ENCODE measurements around the gene LYZL1. TPM values are rescaled to one million over a fixed set of nuclear protein-coding genes. Genes with fewer than 3 reads are reported as not detected.
"Not testable (repeated sequence)": the region's sequence is repeated elsewhere in the genome, so short reads cannot be mapped to it uniquely, and the experiment has no call there.

Gene LYZL1
- total and polyA plus RNA-seq, 4 experiments from 2014 or later, result not detected

DNA sequence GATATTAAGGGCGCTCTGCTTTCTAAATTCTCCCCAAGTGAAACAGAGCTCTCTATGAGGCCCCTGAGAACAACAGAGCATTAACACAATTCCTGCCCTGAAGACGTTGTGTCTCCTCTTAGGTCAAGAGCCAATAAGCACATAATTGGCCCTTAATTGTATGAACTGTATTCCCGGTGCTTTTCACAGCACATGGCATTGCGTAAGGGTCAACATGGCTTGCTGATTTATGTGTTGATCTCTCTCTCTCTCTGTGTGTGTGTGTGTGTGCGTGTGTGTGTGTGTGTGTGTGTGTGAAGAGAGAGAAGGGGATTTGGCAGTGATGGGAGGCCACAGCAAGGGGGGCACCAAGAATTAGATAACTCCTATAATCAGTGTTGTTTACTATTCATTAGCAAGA, 40.5 kb downstream of the LYZL1 start:
- no peak overlapping the region for H3K27ac ChIP-seq (ENCODE audit: low read depth, low read length)
- POLR2A ChIA-PET (ENCODE audit: partially characterized antibody), result no interaction called here
- Mint-ChIP-seq H3K4me1 (no peaks in the 10 kb centered on the region), H3K9me3 (peaks cover 0 to 1% (median 0%) of the 10 kb centered on the region in 8 donors), H3K27me3 (peaks cover 14 to 23% of the 10 kb centered on the region in 2 donors), H3K36me3 (no peaks in the 10 kb centered on the region), H3K27ac (no peak overlapping the region), H3K4me3 (no peak overlapping the region)
- H3K9me3 ChIP-seq (ENCODE audit: control insufficient read depth in 1 of 2, low read length in 2 of 2), result no peaks in the 10 kb centered on the region
- H3K4me3 ChIP-seq (ENCODE audit: low read length in 2 of 2), result no peak overlapping the region
- no peaks in the 10 kb centered on the region for H3K36me3 ChIP-seq (ENCODE audit: insufficient read depth, low read length)
- H3K4me1 ChIP-seq (ENCODE audit: insufficient read depth, low read length), result no peaks in the 10 kb centered on the region
- no peak for DNase-seq
- intact Hi-C loops (cut with micrococcal nuclease), result no loop called here
- CTCF ChIA-PET (ENCODE audit: partially characterized antibody), result no interaction called here
- no peaks in the 10 kb centered on the region for H3K27me3 ChIP-seq (ENCODE audit: insufficient read depth, low read length)

DNA sequence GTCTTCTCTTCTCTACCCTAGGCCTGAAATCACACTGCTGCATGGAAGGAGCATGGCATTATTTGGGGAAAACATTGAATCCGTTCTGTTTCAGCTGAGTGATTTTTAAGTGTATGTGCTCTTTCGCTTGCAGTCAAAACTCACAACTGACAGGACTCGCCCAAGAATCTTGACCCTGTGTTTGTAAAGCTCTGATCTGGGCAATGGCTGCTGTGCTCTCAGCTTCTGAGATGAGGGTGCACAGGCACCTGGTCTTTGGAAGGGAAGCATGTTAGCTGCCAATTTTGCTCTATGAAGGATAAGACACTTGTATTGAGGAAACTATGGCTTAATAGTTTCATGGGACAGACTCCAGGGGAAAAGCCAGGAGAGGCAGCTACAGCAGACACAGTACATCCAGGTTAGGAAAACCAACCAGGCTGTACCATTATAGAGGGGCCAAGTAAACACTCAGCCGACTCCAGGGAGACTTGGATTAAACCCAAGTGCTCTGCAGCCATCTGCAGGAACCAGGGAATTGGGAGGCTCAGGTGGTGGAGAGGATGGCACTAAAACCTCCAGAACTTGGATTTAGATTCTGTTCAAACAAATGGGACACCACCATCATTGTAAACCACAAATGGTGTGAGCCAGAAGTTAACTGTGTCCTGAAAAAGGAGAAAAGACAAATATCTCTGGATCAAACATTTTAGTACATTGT, 43.3 kb downstream of the LYZL1 start:
- no peak overlapping the region for H3K27ac ChIP-seq (ENCODE audit: low read depth, low read length)
- POLR2A ChIA-PET (ENCODE audit: partially characterized antibody), result no interaction called here
- H3K4me3 ChIP-seq (ENCODE audit: low read length in 2 of 2), result no peak overlapping the region
- no peaks in the 10 kb centered on the region for H3K4me1 Mint-ChIP-seq
- H3K9me3 ChIP-seq (ENCODE audit: control insufficient read depth in 1 of 2, low read length in 2 of 2), result no peaks in the 10 kb centered on the region
- H3K36me3 ChIP-seq (ENCODE audit: insufficient read depth, low read length), result no peaks in the 10 kb centered on the region
- CTCF ChIA-PET (ENCODE audit: partially characterized antibody), result no interaction called here
- H3K27me3 ChIP-seq (ENCODE audit: insufficient read depth, low read length), result no peaks in the 10 kb centered on the region
- H3K4me1 ChIP-seq (ENCODE audit: insufficient read depth, low read length), result no peaks in the 10 kb centered on the region
- H3K36me3 Mint-ChIP-seq, result no peaks in the 10 kb centered on the region
- H3K4me3 Mint-ChIP-seq, result no peak overlapping the region
- intact Hi-C loops (cut with micrococcal nuclease), result no loop called here
- H3K27me3 Mint-ChIP-seq, result peaks cover 20 to 27% of the 10 kb centered on the region in 2 donors
- DNase-seq, result no peak
- H3K27ac Mint-ChIP-seq, result no peak overlapping the region
- peaks cover 0 to 11% (median 0%) of the 10 kb centered on the region in 8 donors for H3K9me3 Mint-ChIP-seq

DNA sequence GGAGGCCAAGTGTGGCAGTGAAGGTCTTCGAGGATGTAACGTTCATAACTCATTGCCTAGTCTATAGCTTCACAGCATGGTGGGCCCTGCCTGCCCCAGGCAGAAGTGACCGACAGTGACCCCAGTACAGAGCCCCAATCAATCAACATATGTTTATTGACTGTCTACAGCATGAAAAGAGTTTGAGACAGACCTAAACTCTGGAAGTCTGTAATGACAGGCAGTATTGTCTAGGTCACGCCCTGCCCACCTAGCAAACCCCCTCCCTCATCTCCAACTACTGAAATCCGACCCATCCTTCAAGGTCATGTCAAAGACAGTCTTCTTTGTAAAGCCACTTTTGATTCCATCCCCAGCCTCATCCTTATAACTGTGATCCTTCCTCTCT, 43.9 kb downstream of the LYZL1 start:
- DNase-seq, result no peak
- Histone ChIP-seq H3K27me3 (ENCODE audit: insufficient read depth, low read length) (no peaks in the 10 kb centered on the region), H3K27ac (ENCODE audit: low read depth, low read length) (no peak overlapping the region), H3K36me3 (ENCODE audit: insufficient read depth, low read length) (no peaks in the 10 kb centered on the region), H3K4me1 (ENCODE audit: insufficient read depth, low read length) (no peaks in the 10 kb centered on the region), H3K4me3 (ENCODE audit: low read length in 2 of 2) (no peak overlapping the region), H3K9me3 (ENCODE audit: control insufficient read depth in 1 of 2, low read length in 2 of 2) (no peaks in the 10 kb centered on the region)
- Mint-ChIP-seq H3K36me3 (no peaks in the 10 kb centered on the region), H3K4me3 (no peak overlapping the region), H3K9me3 (peaks cover 0 to 12% (median 0%) of the 10 kb centered on the region in 8 donors), H3K27ac (no peak overlapping the region), H3K27me3 (peaks cover 20 to 27% of the 10 kb centered on the region in 2 donors), H3K4me1 (no peaks in the 10 kb centered on the region)
- intact Hi-C loops (cut with micrococcal nuclease), result no loop called here
- ChIA-PET POLR2A (ENCODE audit: partially characterized antibody) (no interaction called here), CTCF (ENCODE audit: partially characterized antibody) (no interaction called here)

DNA sequence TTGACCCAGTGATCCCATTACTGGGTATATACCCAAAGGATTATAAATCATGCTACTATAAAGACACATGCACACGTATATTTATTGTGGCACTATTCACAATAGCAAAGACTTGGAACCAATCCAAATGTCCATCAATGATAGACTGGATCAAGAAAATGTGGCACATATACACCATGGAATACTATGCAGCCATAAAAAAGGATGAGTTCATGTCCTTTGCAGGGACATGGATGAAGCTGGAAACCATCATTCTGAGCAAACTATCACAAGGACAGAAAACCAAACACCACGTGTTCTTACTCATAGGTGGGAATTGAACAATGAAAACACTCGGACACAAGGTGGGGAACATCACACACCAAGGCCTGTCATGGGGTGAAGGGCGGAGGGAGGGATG, 48.7 kb downstream of the LYZL1 start:
- H3K9me3 ChIP-seq (ENCODE audit: control insufficient read depth in 1 of 2, low read length in 2 of 2); H3K4me1 ChIP-seq (ENCODE audit: insufficient read depth, low read length); H3K27me3 ChIP-seq (ENCODE audit: insufficient read depth, low read length); CTCF ChIA-PET (ENCODE audit: partially characterized antibody); H3K4me1 Mint-ChIP-seq; H3K27ac ChIP-seq (ENCODE audit: low read depth, low read length); H3K36me3 ChIP-seq (ENCODE audit: insufficient read depth, low read length); intact Hi-C loops (cut with micrococcal nuclease); H3K27ac Mint-ChIP-seq; POLR2A ChIA-PET (ENCODE audit: partially characterized antibody); DNase-seq; H3K4me3 ChIP-seq (ENCODE audit: low read length in 2 of 2); H3K4me3 Mint-ChIP-seq; H3K36me3 Mint-ChIP-seq: not testable (repeated sequence)
- peaks cover 0 to 12% (median 1%) of the 10 kb centered on the region in 8 donors for H3K9me3 Mint-ChIP-seq
- peaks cover 10 to 12% of the 10 kb centered on the region in 2 donors for H3K27me3 Mint-ChIP-seq

DNA sequence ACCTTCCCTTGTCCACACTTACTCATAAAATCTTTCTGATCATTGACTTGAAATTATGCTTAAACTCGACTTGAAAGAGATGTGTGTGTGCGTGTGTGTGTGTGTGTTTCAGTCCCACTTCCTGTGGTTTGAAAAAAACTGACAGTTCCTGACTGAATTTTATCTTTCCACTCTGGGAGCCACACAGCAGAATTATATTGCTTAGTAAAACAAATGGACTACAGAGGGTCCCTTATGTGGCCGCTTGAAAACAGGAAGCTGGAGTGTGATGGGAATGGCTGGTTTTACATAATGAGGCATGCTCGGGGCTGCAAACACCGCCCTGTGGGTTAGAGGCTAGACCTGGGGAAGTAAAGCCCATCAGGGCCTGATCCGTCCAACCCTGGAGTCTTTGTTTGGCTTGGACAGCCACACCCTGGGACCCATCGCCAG, 54.8 kb downstream of the LYZL1 start:
- Histone ChIP-seq H3K4me3 (ENCODE audit: low read length in 2 of 2) (no peak overlapping the region), H3K36me3 (ENCODE audit: insufficient read depth, low read length) (no peaks in the 10 kb centered on the region), H3K9me3 (ENCODE audit: control insufficient read depth in 1 of 2, low read length in 2 of 2) (no peaks in the 10 kb centered on the region), H3K4me1 (ENCODE audit: insufficient read depth, low read length) (no peaks in the 10 kb centered on the region), H3K27me3 (ENCODE audit: insufficient read depth, low read length) (no peaks in the 10 kb centered on the region), H3K27ac (ENCODE audit: low read depth, low read length) (no peak overlapping the region)
- no peaks in the 10 kb centered on the region for H3K36me3 Mint-ChIP-seq
- POLR2A ChIA-PET (ENCODE audit: partially characterized antibody), result no interaction called here
- H3K27me3 Mint-ChIP-seq, result peaks cover 6 to 16% of the 10 kb centered on the region in 2 donors
- intact Hi-C loops (cut with micrococcal nuclease), result no loop called here
- no peak for DNase-seq
- peaks cover 0 to 9% (median 3%) of the 10 kb centered on the region in 8 donors for H3K9me3 Mint-ChIP-seq
- H3K4me3 Mint-ChIP-seq, result no peak overlapping the region
- CTCF ChIA-PET (ENCODE audit: partially characterized antibody), result interaction anchor here (0.5 kb wide), 1 partner anchor 289 kb away, joined by 3 read pairs; no protein-coding TSS in a partner anchor
- H3K27ac Mint-ChIP-seq, result no peak overlapping the region
- H3K4me1 Mint-ChIP-seq, result no peaks in the 10 kb centered on the region

DNA sequence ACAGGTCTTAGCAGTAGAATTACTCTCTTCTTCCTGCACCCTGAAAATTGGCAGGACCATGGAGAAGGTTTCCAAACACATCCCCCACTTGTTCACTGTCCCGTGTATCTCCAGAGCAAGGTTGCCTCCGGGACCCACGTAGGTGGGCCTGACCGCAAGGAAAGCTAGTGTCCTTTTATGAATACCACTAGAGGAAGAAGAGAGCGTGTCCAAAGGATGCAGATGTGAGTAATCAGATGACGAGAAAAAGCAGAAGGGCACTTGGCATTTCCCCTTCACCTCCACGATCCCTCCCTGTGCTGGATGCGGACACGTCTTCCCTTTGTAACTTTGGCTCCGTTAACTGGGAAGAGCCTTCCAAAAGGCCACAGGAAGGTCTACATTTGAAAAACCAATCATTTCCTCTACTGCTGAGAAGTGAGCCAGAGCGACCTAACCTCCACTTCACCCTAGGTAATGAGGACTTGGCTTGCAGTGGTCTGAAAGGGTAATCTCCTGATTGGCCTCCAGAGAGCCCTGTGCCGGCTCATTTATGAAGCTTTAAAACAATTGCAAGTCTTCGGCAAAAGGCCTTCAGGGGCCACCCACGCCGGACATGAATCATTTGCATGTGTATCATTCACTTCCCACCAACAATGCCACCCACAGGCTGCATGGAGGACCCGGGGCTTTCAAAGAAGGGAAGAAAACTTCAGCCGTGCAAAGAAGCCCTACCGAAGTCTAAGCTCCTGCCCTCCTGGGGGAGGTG, 55.4 kb downstream of the LYZL1 start:
- H3K4me1 ChIP-seq (ENCODE audit: insufficient read depth, low read length), result no peaks in the 10 kb centered on the region
- H3K9me3 ChIP-seq (ENCODE audit: control insufficient read depth in 1 of 2, low read length in 2 of 2), result no peaks in the 10 kb centered on the region
- H3K27ac Mint-ChIP-seq, result no peak overlapping the region
- H3K4me1 Mint-ChIP-seq, result no peaks in the 10 kb centered on the region
- no peak overlapping the region for H3K4me3 ChIP-seq (ENCODE audit: low read length in 2 of 2)
- CTCF ChIA-PET (ENCODE audit: partially characterized antibody), result no interaction called here
- H3K4me3 Mint-ChIP-seq, result no peak overlapping the region
- H3K27me3 ChIP-seq (ENCODE audit: insufficient read depth, low read length), result no peaks in the 10 kb centered on the region
- intact Hi-C loops (cut with micrococcal nuclease), result no loop called here
- POLR2A ChIA-PET (ENCODE audit: partially characterized antibody), result no interaction called here
- H3K36me3 ChIP-seq (ENCODE audit: insufficient read depth, low read length), result no peaks in the 10 kb centered on the region
- DNase-seq, result no peak
- H3K27ac ChIP-seq (ENCODE audit: low read depth, low read length), result no peak overlapping the region
- no peaks in the 10 kb centered on the region for H3K36me3 Mint-ChIP-seq
- peaks cover 0 to 9% (median 3%) of the 10 kb centered on the region in 8 donors for H3K9me3 Mint-ChIP-seq
- peaks cover 6 to 16% of the 10 kb centered on the region in 2 donors for H3K27me3 Mint-ChIP-seq

DNA sequence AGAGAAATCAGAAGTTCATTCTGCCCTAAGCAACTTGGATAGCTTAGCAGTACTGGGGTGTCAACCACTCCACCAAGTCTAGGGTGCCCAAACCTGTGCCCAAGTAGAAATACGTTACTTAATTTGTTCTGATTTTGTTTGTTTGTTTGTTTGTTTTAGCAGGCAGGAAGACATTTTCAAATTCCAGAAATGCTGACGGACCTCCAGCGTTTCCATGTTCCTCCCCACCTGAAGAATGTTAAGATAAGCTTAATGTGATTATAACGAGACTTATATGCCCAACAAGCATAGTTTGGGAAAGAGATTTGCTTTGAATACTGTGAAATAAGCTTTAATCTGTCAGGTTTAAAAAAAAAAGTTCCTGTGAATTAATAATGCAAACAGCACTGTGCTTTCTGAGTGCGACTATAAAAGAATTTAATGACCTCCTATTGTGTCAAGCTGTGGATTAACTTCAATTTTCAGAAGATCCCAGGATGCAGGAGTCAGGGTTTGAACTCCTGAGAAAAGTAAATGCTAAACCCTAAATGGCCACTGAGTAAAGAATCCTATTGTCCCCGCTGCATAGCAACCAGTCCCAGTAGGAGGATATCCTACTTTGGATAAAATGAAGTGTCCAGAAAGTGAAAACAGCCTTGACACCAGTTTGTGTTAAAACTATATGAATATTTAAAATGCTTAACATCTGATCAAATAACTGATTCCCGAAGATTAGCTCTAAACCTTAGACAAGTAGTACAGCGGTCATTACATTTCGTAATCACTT, 56.5 kb downstream of the LYZL1 start:
- Mint-ChIP-seq H3K36me3 (no peaks in the 10 kb centered on the region), H3K27ac (no peak overlapping the region), H3K4me3 (no peak overlapping the region), H3K27me3 (peaks cover 5 to 16% of the 10 kb centered on the region in 2 donors), H3K4me1 (no peaks in the 10 kb centered on the region), H3K9me3 (peaks cover 0 to 14% (median 4%) of the 10 kb centered on the region in 8 donors)
- Histone ChIP-seq H3K4me3 (ENCODE audit: low read length in 2 of 2) (no peak overlapping the region), H3K36me3 (ENCODE audit: insufficient read depth, low read length) (no peaks in the 10 kb centered on the region), H3K4me1 (ENCODE audit: insufficient read depth, low read length) (no peaks in the 10 kb centered on the region), H3K27ac (ENCODE audit: low read depth, low read length) (no peak overlapping the region), H3K27me3 (ENCODE audit: insufficient read depth, low read length) (no peaks in the 10 kb centered on the region), H3K9me3 (ENCODE audit: control insufficient read depth in 1 of 2, low read length in 2 of 2) (no peaks in the 10 kb centered on the region)
- ChIA-PET CTCF (ENCODE audit: partially characterized antibody) (no interaction called here), POLR2A (ENCODE audit: partially characterized antibody) (no interaction called here)
- intact Hi-C loops (cut with micrococcal nuclease), result no loop called here
- no peak for DNase-seq

Data from CD4-positive, alpha-beta memory T cell (primary cell).